Psoas muscle (tissue), 8 donors: ENCODE results near the gene GGPS1. TPM values are rescaled to one million over a fixed set of nuclear protein-coding genes. Genes with fewer than 3 reads are reported as not detected.

Experiments
- ATAC-seq, 4 donors: fragments of 200-7000 bp; cut with Tn5 transposase; one replicate each; pipeline ENCODE4 v1.9.1; 2020; ENCODE audit warnings: moderate library complexity in 3 of 4, mild to moderate bottlenecking in 2 of 4
- DNase-seq, 2 donors: peaks; one replicate each; pipeline ENCODE4 v3.0.0-alpha.2; 2020
- H3K27ac ChIP-seq: fragments of 200-600 bp; one replicate; pipeline ENCODE4 v1.8.0; 2022
- H3K27me3 ChIP-seq, 3 donors: fragments of 200-600 bp in 1 of 3; one replicate each; pipeline versions ENCODE4 v1.6.1 to v1.8.0; 2013 to 2022; ENCODE audit warnings: low read length in 2 of 3, mild to moderate bottlenecking in 2 of 3, moderate library complexity in 1 of 3; ENCODE audit not compliant: insufficient read depth in 3 of 3
- H3K36me3 ChIP-seq, 2 donors: fragments of 200-600 bp in 1 of 2; one replicate each; pipeline versions ENCODE4 v1.6.1 to v1.8.0; 2013 to 2022; ENCODE audit warnings: low read depth in 1 of 2, mild to moderate bottlenecking in 1 of 2, moderate library complexity in 1 of 2; ENCODE audit not compliant: insufficient read depth in 1 of 2
- H3K4me1 ChIP-seq: fragments of 200-600 bp; one replicate; pipeline ENCODE4 v1.8.0; 2022
- H3K4me3 ChIP-seq: fragments of 200-600 bp; one replicate; pipeline ENCODE4 v1.8.0; 2022; ENCODE audit warnings: mild to moderate bottlenecking
- H3K9me3 ChIP-seq: fragments of 200-600 bp; one replicate; pipeline ENCODE4 v1.8.0; 2022
- WGBS, 3 donors: extraction: QIAGEN DNeasy Blood & Tissue Kit; methylation state at CpG; one replicate each; pipeline versions ENCODE4 v1.1.6 to v1.1.7; 2013; 5-methylcytosine and 5-hydroxymethylcytosine counted together
- intact Hi-C, 2 donors: fragments of 100-400 bp; cut with DNase I; formaldehyde crosslinking; loops; one replicate each; pipeline versions ENCODE4 v1.11.0 to v1.14.2; 2022
- polyA plus RNA-seq, 3 donors: library from polyadenylated mRNA; stranded (reverse); fragments of 200-250 nt; gene quantifications; one replicate each; pipeline ENCODE4 v1.2.3, GENCODE V29; 2013
- total RNA-seq, 4 donors: library from RNA; stranded (reverse); fragmentation: NEBNext Ultra II Directional in 2 of 4; extraction: Animal tissue kit (Norgen Biotek cat#: 25700) in 2 of 4; gene quantifications; one replicate each; pipeline versions ENCODE4 v1.2.1 to v1.2.4, GENCODE V29; 2021 to 2023
- TF ChIP-seq, protein P1 (sequence below): fragments of 200-600 bp; IDR thresholded peaks from one replicate; pipeline ENCODE4 v1.8.0; 2022; ENCODE audit warnings: antibody characterized with exemption
- donor health status: healthy with polysubstance abuse.
- donor health status: DM: no; HTN: no; CAD: no; lungs with moderate emphysema.
- donor health status: Bipolar disorder and iron deficiency.
- donor health status: healthy.
- donor health status: DM: yes; HTN: yes; CAD: no.
- donor health status: DM: no; HTN: no; CAD: no.
- donor health status: DM: no; HTN: no; CAD: no.
- donor health status: DM: yes; HTN: yes; CAD: no.

GGPS1 gene
- total and polyA plus RNA-seq, 7 donors = 17.9 to 49.5 (median 32.4) TPM

- Histone ChIP-seq H3K27ac (peak overlapping the region; percentile 4), H3K4me3 (no peak overlapping the region), H3K9me3 (no peaks in the 10 kb centered on the region), H3K36me3 (no peaks in the 10 kb centered on the region), H3K27me3 (no peaks in the 10 kb centered on the region), H3K4me1 (peaks cover 41% of the 10 kb centered on the region)
- ATAC-seq (peak; percentile 64 to 75 (median 68)), DNase-seq (no peak)
- intact Hi-C loops = no loop called here
- 74 to 85% (median 75%) methylated on average over 5 of the region's 5 CpGs for WGBS, 3 donors
- TF ChIP-seq, protein P1, sequence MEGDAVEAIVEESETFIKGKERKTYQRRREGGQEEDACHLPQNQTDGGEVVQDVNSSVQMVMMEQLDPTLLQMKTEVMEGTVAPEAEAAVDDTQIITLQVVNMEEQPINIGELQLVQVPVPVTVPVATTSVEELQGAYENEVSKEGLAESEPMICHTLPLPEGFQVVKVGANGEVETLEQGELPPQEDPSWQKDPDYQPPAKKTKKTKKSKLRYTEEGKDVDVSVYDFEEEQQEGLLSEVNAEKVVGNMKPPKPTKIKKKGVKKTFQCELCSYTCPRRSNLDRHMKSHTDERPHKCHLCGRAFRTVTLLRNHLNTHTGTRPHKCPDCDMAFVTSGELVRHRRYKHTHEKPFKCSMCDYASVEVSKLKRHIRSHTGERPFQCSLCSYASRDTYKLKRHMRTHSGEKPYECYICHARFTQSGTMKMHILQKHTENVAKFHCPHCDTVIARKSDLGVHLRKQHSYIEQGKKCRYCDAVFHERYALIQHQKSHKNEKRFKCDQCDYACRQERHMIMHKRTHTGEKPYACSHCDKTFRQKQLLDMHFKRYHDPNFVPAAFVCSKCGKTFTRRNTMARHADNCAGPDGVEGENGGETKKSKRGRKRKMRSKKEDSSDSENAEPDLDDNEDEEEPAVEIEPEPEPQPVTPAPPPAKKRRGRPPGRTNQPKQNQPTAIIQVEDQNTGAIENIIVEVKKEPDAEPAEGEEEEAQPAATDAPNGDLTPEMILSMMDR = no peak
Measured at GRCh38 chr1:235295902-235296350, 32.4 kb upstream of the GGPS1 start.

DNA sequence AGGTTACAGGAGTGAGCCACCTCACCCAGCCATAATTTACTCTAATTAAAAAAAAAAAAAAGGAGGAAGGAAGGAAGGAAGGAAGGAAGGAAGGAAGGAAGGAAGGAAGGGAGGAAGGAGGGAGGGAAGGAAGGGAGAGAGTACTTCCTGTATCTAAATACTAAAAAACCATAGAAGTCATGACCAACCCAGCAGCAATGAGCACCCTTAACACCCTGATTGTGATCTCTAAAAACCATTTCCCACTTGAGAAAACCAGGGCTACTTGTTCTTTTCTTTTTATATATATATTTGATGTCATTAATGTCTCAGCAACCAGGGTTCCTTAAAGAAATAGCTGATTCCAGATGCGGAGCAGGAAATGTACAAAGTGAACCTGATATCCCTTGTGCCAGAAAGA lies 31.6 kb upstream of the GGPS1 start:
- WGBS, 3 donors = 94 to 100% (median 94%) methylated on average over 1 of the region's 1 CpG
- intact Hi-C loops = no loop called here
- Histone ChIP-seq H3K36me3 (no peaks in the 10 kb centered on the region), H3K4me3 (no peak overlapping the region), H3K27ac (no peak overlapping the region), H3K9me3 (no peaks in the 10 kb centered on the region), H3K4me1 (peaks cover 38% of the 10 kb centered on the region), H3K27me3 (no peaks in the 10 kb centered on the region)
- TF ChIP-seq, protein P1 = no peak
- ATAC-seq (no peak), DNase-seq (no peak)

GRCh38 chr1:235297579-235297978 lies 30.8 kb upstream of the GGPS1 start:
- TF ChIP-seq, protein P1 = no peak
- DNase-seq = no peak
- intact Hi-C loops = no loop called here
- H3K36me3 ChIP-seq = no peaks in the 10 kb centered on the region
- H3K4me1 ChIP-seq = peaks cover 32% of the 10 kb centered on the region
- H3K9me3 ChIP-seq = no peaks in the 10 kb centered on the region
- no peak overlapping the region for H3K27ac ChIP-seq
- H3K4me3 ChIP-seq = no peak overlapping the region
- H3K27me3 ChIP-seq = no peaks in the 10 kb centered on the region
- ATAC-seq = no peak
- 72 to 82% (median 78%) methylated on average over 3 of the region's 3 CpGs for WGBS, 3 donors

DNA sequence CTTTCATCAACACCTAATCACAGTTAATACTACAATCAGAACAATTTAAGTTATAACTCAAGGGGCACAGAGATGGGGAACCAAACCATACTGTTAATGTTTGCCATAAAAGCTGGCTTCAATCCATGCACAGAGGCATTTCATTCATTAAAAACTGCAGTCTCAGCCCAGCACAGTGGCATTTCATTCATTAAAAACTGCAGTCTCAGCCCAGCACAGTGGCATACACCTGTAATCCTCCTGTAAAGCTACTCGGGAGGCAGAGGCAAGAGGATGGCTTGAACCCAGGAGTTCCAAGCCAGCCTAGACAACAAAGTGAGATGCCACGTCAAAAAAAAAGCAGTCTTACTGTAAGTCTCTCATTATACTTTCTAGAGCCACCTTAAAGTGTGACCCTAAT lies 29.6 kb upstream of the GGPS1 start:
- no peaks in the 10 kb centered on the region for H3K36me3 ChIP-seq
- ATAC-seq (no peak), DNase-seq (no peak)
- H3K4me3 ChIP-seq = no peak overlapping the region
- no peaks in the 10 kb centered on the region for H3K27me3 ChIP-seq
- peaks cover 24% of the 10 kb centered on the region for H3K4me1 ChIP-seq
- intact Hi-C loops = no loop called here
- H3K27ac ChIP-seq = no peak overlapping the region
- TF ChIP-seq, protein P1 = no peak
- 37 to 60% (median 45%) methylated on average over 2 of the region's 2 CpGs for WGBS, 3 donors
- no peaks in the 10 kb centered on the region for H3K9me3 ChIP-seq

DNA sequence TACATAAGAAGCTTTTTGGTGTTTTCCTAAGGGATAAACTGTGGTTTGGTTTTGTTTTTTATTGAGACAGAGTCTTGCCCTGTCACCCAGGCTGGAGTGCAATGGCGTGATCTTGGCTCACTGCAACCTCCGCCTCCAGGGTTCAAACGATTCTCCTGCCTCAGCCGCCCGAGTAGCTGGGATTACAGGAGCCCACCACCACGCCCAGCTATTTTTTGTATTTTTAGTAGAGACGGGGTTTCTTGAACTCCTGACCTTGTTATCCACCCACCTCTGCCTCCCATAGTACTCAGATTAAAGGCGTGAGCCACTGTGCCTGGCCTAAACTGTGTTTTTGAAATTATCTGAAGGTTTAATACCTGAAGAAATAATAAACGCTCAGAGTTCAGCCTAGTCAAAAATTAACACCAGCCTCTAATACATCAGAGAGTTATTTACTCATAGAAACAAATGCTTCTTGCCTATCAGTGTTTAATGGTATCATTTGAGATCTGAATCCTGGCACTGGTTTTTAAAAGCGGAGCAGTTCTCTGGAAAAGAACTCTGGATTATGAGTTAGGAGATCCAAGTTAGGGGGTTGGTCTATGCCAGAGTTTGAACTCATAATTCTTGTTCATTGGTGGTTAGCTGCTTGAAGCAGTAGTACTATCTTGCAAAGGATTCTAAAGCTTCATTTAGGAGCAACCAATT lies 29.1 kb upstream of the GGPS1 start:
- TF ChIP-seq, protein P1 = no peak
- ATAC-seq (no peak), DNase-seq (no peak)
- intact Hi-C loops = no loop called here
- no peaks in the 10 kb centered on the region for H3K36me3 ChIP-seq
- H3K9me3 ChIP-seq = no peaks in the 10 kb centered on the region
- peaks cover 19% of the 10 kb centered on the region for H3K4me1 ChIP-seq
- no peaks in the 10 kb centered on the region for H3K27me3 ChIP-seq
- H3K4me3 ChIP-seq = no peak overlapping the region
- no peak overlapping the region for H3K27ac ChIP-seq
- WGBS, 3 donors = 79 to 87% (median 79%) methylated on average over 10 of the region's 10 CpGs
